ENCODE data around the gene ZC3HAV1. TPM values are rescaled to one million over a fixed set of nuclear protein-coding genes. Genes with fewer than 3 reads are reported as not detected.

ZC3HAV1 gene
- total and polyA plus RNA-seq, 10 of the 15 experiments (the other 5 are each of a cell fraction or from before 2014, with no cell fraction given), result 18.5 to 55.3 (median 44.7) TPM

- no peak overlapping the region for H3K27ac ChIP-seq (ENCODE audit: control insufficient read depth, insufficient read depth)
- H2AFZ ChIP-seq (ENCODE audit: control insufficient read depth, low read depth, low read length), result no peak overlapping the region
- no peak for FAIRE-seq
- 82% methylated on average over 9 of the region's 9 CpGs for WGBS (ENCODE audit: insufficient coverage, insufficient replicate concordance, low lambda C conversion rate, missing lambda C conversion rate)
- 0 out of 2 replicates have a peak, but pooled peaks have one; percentile 16 for TF ChIP-seq POLR2A (IDR thresholded peaks at IDR 0.05; ENCODE audit: low read depth, low read length)
- no peak for TF ChIP-seq IRF4 (IDR thresholded peaks at IDR 0.05; ENCODE audit: low read depth, low read length)
- no peak for TF ChIP-seq TBL1XR1 (IDR thresholded peaks at IDR 0.05; ENCODE audit: low read depth, low read length)
- no peak for TF ChIP-seq FOXK2 (IDR thresholded peaks at IDR 0.05)
- TF ChIP-seq POLR2AphosphoS5 (IDR thresholded peaks at IDR 0.05; ENCODE audit: low read length), result 0 out of 2 replicates have a peak, but pooled peaks have one; percentile 46
- no peak for TF ChIP-seq JUND (IDR thresholded peaks at IDR 0.05; ENCODE audit: low read depth, low read length)
- TF ChIP-seq ETV6 (conservative IDR thresholded peaks at IDR 0.05 in 1 of 2, IDR thresholded peaks at IDR 0.05 in 1 of 2; ENCODE audit: borderline replicate concordance in 1 of 2, low read depth in 1 of 2), result no peak
- intact Hi-C loops (cut with micrococcal nuclease; ENCODE audit: unreplicated experiment) (no loop called here), in situ Hi-C loops (cut with MboI) (no loop called here)
- H3K4me3 ChIP-seq, result no peak overlapping the region
- ChIA-PET RAD21 (ENCODE audit: unreplicated experiment) (interaction anchor here (1.2 kb wide), 1 partner anchor 9 kb away, joined by 3 read pairs; no protein-coding TSS in a partner anchor), SMC1A (ENCODE audit: uncharacterized antibody, unreplicated experiment) (no interaction called here), CTCF (interaction anchor here (0.6 to 1.8 kb wide), 5 partner anchors 9 to 182 kb away, joined by 3 to 5 read pairs (median 3); no protein-coding TSS in a partner anchor), POLR2A (no interaction called here)
- no peak for ATAC-seq
- H3K9me3 ChIP-seq (replicated peaks; ENCODE audit: control insufficient read depth, insufficient read depth, low read length), result no peaks in the 10 kb centered on the region
- no peak overlapping the region for H3K4me2 ChIP-seq (ENCODE audit: control insufficient read depth, insufficient read depth)
- no peaks in the 10 kb centered on the region; the same call in 1 of the 2 replicates for H4K20me1 ChIP-seq (ENCODE audit: control insufficient read depth, insufficient read depth)
- no peak for DNase-seq (ENCODE audit: low read depth, low spot score)
- no peaks in the 10 kb centered on the region for H3K79me2 ChIP-seq (ENCODE audit: control insufficient read depth, insufficient read depth, low read length)
- no peak overlapping the region for H3K9ac ChIP-seq (ENCODE audit: control insufficient read depth, insufficient read depth, low read length)
- H3K27me3 ChIP-seq (replicated peaks in 1 of 2; ENCODE audit: control insufficient read depth in 2 of 2, insufficient read depth in 2 of 2, low read length in 1 of 2), result no peaks in the 10 kb centered on the region
- H3K4me1 ChIP-seq (ENCODE audit: control insufficient read depth, insufficient read depth, low read length), result peaks cover 4% of the 10 kb centered on the region; the same call in 1 of the 2 replicates
- H3K36me3 ChIP-seq (ENCODE audit: control insufficient read depth in 2 of 2, insufficient read depth in 2 of 2, low read length in 1 of 2), result peaks cover 28 to 54% of the 10 kb centered on the region in 2 experiments
- no TSS peak for BruUV-seq (replicated peaks)
Observed at GRCh38 chr7:139068544-139069399, 40.7 kb downstream of the ZC3HAV1 start.

Measured in GM12878 (cell line).